HFFc6 (cell line): Measurements from ENCODE around the gene FAT3. TPM values are rescaled to one million over a fixed set of nuclear protein-coding genes. Genes with fewer than 3 reads are reported as not detected.
A peak's percentile ranks its signal among the peaks of the same experiment; 100 is the strongest.

ENCODE experiments used
- DNase-seq: peaks from one replicate; pipeline ENCODE4 v3.0.0-alpha.2; 2018
- H3K27ac Mint-ChIP-seq: 2 replicates; pipeline ENCODE4 v1.8.0; 2020; ENCODE audit warnings: mild to moderate bottlenecking, mixed read lengths
- H3K27me3 Mint-ChIP-seq: 2 replicates; pipeline ENCODE4 v1.8.0; 2021; ENCODE audit warnings: mild to moderate bottlenecking, moderate library complexity, mixed read lengths; ENCODE audit not compliant: insufficient read depth
- H3K36me3 Mint-ChIP-seq: 2 replicates; pipeline ENCODE4 v1.8.0; 2021; ENCODE audit warnings: low read depth, mixed read lengths
- H3K4me1 Mint-ChIP-seq: 2 replicates; pipeline ENCODE4 v1.8.0; 2020; ENCODE audit warnings: low read depth, mixed read lengths
- H3K4me3 Mint-ChIP-seq: 2 replicates; pipeline ENCODE4 v1.8.0; 2020; ENCODE audit warnings: mild to moderate bottlenecking, moderate library complexity, mixed read lengths
- H3K9me3 Mint-ChIP-seq: 2 replicates; pipeline ENCODE4 v1.8.0; 2020; ENCODE audit warnings: mild to moderate bottlenecking, mixed read lengths
- total RNA-seq, 6 experiments: library from RNA; stranded (reverse); fragmentation: NEBNext Ultra II Directional; extraction: Animal tissue kit (Norgen Biotek cat#: 25700); gene quantifications; 2 replicates in 1 of 6; 3 replicates in 5 of 6; pipeline ENCODE4 v1.2.3, GENCODE V29; 2021
- TF ChIP-seq, protein P1 (sequence below): fragments of 200-600 bp; sonication (generic); IDR thresholded peaks from 2 replicates; pipeline ENCODE4 v1.5.0; 2021; ENCODE audit warnings: antibody characterized with exemption, mild to moderate bottlenecking

FAT3 gene
- total RNA-seq, 6 experiments from 2014 or later, result 0.20 to 3.2 (median 0.92) TPM

DNA sequence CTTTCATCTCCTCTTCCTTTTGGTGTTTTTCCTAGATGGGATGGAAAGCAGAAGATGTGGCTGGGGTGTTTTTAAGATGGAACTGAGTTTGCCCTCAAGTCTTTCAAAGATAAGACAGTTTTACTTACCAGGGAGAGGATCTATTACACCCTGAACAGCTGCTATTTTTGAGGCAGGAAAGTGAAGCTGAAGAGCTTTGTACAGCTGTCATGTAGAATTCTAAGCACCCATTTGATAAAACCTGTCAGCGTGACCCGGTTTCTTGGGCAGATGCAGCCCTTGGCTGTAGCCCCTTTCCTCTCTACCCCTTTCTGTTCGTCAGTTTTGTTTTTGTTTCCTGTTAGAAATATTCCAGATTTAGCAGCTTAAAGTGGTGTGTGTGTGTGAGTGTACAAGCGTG lies 35.2 kb downstream of the FAT3 start:
- peaks cover 16% of the 10 kb centered on the region; the same call in 1 of the 2 replicates for H3K4me1 Mint-ChIP-seq
- no peak overlapping the region for H3K27ac Mint-ChIP-seq
- no peak for DNase-seq
- H3K27me3 Mint-ChIP-seq, result no peaks in the 10 kb centered on the region
- no peak overlapping the region for H3K4me3 Mint-ChIP-seq
- no peaks in the 10 kb centered on the region for H3K36me3 Mint-ChIP-seq
- TF ChIP-seq, protein P1, sequence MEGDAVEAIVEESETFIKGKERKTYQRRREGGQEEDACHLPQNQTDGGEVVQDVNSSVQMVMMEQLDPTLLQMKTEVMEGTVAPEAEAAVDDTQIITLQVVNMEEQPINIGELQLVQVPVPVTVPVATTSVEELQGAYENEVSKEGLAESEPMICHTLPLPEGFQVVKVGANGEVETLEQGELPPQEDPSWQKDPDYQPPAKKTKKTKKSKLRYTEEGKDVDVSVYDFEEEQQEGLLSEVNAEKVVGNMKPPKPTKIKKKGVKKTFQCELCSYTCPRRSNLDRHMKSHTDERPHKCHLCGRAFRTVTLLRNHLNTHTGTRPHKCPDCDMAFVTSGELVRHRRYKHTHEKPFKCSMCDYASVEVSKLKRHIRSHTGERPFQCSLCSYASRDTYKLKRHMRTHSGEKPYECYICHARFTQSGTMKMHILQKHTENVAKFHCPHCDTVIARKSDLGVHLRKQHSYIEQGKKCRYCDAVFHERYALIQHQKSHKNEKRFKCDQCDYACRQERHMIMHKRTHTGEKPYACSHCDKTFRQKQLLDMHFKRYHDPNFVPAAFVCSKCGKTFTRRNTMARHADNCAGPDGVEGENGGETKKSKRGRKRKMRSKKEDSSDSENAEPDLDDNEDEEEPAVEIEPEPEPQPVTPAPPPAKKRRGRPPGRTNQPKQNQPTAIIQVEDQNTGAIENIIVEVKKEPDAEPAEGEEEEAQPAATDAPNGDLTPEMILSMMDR, result no peak
- no peaks in the 10 kb centered on the region for H3K9me3 Mint-ChIP-seq

DNA sequence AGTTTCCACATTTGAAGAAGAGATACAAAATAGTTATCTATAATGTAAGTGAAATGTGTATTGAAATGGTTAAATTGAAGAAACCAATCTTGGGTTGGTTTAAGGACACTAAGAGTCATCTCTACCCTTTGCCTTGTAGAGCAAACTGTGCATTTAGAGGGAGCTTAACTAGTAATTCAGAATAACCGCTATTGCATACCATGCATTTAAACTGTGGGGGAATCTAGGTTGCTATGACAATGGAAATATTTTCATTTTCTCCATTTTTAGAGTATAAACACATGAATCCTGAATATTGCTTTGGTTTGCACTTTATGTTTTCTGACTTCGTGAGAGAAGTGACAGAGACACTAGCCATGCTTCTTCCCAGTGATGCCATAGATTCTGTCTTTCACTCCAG lies 39.7 kb downstream of the FAT3 start:
- Mint-ChIP-seq H3K36me3 (no peaks in the 10 kb centered on the region), H3K9me3 (no peaks in the 10 kb centered on the region), H3K27me3 (no peaks in the 10 kb centered on the region), H3K27ac (no peak overlapping the region), H3K4me1 (peaks cover 30% of the 10 kb centered on the region), H3K4me3 (no peak overlapping the region)
- no peak for DNase-seq
- TF ChIP-seq, protein P1, result no peak

DNA sequence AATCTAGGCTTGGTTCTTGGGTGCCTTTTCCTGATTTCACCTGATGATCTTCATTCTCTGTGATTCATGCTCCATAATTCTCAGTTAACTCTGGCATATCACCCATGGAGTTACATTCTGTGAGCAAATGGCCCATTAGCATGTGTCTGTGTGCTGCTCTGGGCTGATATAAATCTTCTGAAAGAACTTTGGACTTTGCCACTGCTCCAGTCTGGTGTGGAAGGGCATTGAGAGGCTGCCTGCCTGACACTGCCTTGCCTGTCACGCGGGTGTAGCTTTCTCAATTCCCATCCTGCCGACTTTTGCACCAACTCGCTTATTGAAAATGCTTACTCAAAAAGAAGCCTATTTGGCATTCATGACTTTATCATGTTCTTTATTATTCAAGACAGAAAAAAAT lies 42.2 kb downstream of the FAT3 start:
- no peak for DNase-seq
- Mint-ChIP-seq H3K4me3 (no peak overlapping the region), H3K27me3 (no peaks in the 10 kb centered on the region), H3K27ac (no peak overlapping the region), H3K9me3 (peaks cover 4% of the 10 kb centered on the region), H3K4me1 (peaks cover 53% of the 10 kb centered on the region), H3K36me3 (no peaks in the 10 kb centered on the region)
- TF ChIP-seq, protein P1, result no peak

DNA sequence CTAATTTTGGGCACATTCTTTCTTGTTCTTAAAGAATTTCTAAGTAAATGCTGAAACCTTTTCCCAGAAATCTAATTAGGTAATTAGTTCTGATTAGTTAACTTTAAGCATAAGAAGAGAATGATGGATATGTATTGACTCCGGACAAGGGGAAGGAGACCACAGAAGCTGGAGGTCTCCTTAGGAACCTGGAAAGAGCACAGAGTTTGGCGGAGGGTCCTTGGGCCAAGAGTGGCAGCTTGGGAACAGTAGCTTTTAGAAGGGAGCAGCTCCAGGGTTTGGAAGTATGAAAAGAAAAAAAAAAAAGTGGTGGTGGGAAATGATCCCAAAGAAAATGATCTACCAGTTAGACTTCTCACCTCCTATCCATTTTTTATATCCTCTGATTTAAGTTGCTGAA lies 42.7 kb downstream of the FAT3 start:
- TF ChIP-seq, protein P1, result no peak
- Mint-ChIP-seq H3K36me3 (no peaks in the 10 kb centered on the region), H3K9me3 (peaks cover 4% of the 10 kb centered on the region), H3K27ac (no peak overlapping the region), H3K4me1 (peaks cover 53% of the 10 kb centered on the region), H3K4me3 (no peak overlapping the region), H3K27me3 (no peaks in the 10 kb centered on the region)
- no peak for DNase-seq

DNA sequence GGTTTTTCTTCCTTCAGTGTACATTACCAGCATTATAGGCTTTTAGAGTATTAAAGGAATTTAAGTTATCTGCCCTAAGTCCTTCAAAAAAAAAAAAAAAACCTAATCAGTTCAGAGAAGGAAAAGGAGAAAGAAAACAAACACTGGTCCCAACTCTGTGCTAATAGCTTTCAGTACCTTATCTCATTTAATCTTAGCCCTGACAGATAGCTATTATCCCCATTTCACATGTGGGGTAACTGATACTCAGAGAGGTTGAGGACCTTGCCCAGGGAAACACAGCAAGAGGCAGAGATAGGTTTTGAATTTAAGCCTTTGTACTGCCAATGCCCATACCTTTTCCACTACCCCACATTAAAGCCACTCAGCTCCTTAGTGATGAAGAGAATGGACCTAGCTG lies 43.4 kb downstream of the FAT3 start:
- Mint-ChIP-seq H3K27me3 (no peaks in the 10 kb centered on the region), H3K27ac (peak overlapping the region; percentile 16; the same call in 1 of the 2 replicates), H3K36me3 (no peaks in the 10 kb centered on the region), H3K4me1 (peaks cover 53% of the 10 kb centered on the region), H3K9me3 (peaks cover 4% of the 10 kb centered on the region), H3K4me3 (0 out of 2 replicates have a peak overlapping the region, but pooled peaks have one; percentile 13)
- no peak for DNase-seq
- TF ChIP-seq, protein P1, result no peak

DNA sequence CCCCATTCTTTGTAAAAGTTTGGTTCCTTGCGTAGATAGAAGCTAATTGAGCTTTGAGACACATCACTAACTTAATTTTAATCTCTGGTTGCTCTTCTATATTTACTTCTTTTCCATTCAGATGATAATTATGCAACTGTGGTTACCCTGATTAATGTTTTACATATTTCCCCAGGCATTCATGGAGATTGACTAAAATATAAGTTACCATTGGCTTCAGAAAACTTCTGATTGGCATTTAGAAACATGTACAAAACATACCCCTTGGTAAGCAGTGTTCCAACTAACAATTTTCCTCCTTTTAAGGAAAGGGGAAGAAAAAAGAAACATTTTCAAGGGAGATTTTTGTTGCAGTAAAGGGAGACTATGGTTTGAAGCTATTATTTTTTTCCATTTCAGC lies 43.9 kb downstream of the FAT3 start:
- Mint-ChIP-seq H3K4me1 (peaks cover 53% of the 10 kb centered on the region), H3K4me3 (peak overlapping the region; percentile 29; the same call in 1 of the 2 replicates), H3K36me3 (no peaks in the 10 kb centered on the region), H3K27ac (peak overlapping the region; percentile 49), H3K27me3 (no peaks in the 10 kb centered on the region), H3K9me3 (peaks cover 4% of the 10 kb centered on the region)
- DNase-seq, result no peak
- TF ChIP-seq, protein P1, result no peak
